H1 (cell line): ENCODE measurements around the gene IFITM2. TPM values are rescaled to one million over a fixed set of nuclear protein-coding genes. Genes with fewer than 3 reads are reported as not detected.

ENCODE experiments used
- CTCF ChIA-PET: fragments of 300-600 bp; sonication (Branson Sonifier 250); formaldehyde crosslinking; loops from one replicate; lab custom pipeline; 2021; ENCODE audit not compliant: partially characterized antibody; lab: Charles Lee
- POLR2A ChIA-PET: fragments of 300-600 bp; sonication (Branson Sonifier 250); formaldehyde crosslinking; loops from one replicate; lab custom pipeline; 2021; ENCODE audit warnings: inconsistent platforms; ENCODE audit not compliant: partially characterized antibody; lab: Charles Lee
- DNase-seq, 2 experiments: peaks; one replicate each; pipeline versions ENCODE4 v3.0.0 to v3.0.0-alpha.2; 2010 to 2022; ENCODE audit warnings: low spot score in 2 of 2, low read depth in 1 of 2, mixed read lengths in 1 of 2
- FAIRE-seq: peaks from 2 replicates; lab custom pipeline; 2011; peaks lifted over from hg19 to GRCh38; lab: Jason Lieb, UNC
- H2AFZ ChIP-seq: 2 replicates; pipeline ENCODE4 v1.8.1; 2012; ENCODE audit warnings: low read length, inconsistent platforms
- H2AK5ac ChIP-seq: 2 replicates; pipeline ENCODE4 v1.6.1; 2013; ENCODE audit warnings: low read depth, low read length
- H2BK120ac ChIP-seq: replicated peaks from 2 replicates; pipeline ENCODE3; 2013; ENCODE audit warnings: low read depth, low read length, inconsistent platforms
- H2BK12ac ChIP-seq: 2 replicates; pipeline ENCODE4 v1.6.1; 2013; ENCODE audit warnings: low read depth, low read length
- H2BK15ac ChIP-seq: 2 replicates; pipeline ENCODE4 v1.6.1; 2013; ENCODE audit warnings: low read length
- H2BK20ac ChIP-seq: 2 replicates; pipeline ENCODE4 v1.6.1; 2013; ENCODE audit warnings: low read length
- H2BK5ac ChIP-seq: 2 replicates; pipeline ENCODE4 v1.6.1; 2013; ENCODE audit warnings: low read depth, low read length
- H3K14ac ChIP-seq: 2 replicates; pipeline ENCODE4 v1.6.1; 2013; ENCODE audit warnings: inconsistent platforms; ENCODE audit not compliant: insufficient read length
- H3K18ac ChIP-seq: 2 replicates; pipeline ENCODE4 v1.6.1; 2013; ENCODE audit warnings: low read length; ENCODE audit errors: extremely low read depth
- H3K23ac ChIP-seq: 2 replicates; pipeline ENCODE4 v1.6.1; 2013; ENCODE audit warnings: inconsistent platforms; ENCODE audit not compliant: insufficient read length
- H3K23me2 ChIP-seq: 2 replicates; pipeline ENCODE4 v1.6.1; 2013; ENCODE audit warnings: low read depth, low read length
- H3K27ac ChIP-seq: 2 replicates; pipeline ENCODE4 v1.6.1; 2011; ENCODE audit warnings: low read depth, low read length, inconsistent platforms
- H3K27me3 ChIP-seq, 4 experiments: replicated peaks in 1 of 4; 1 replicate in 1 of 4; 2 replicates in 3 of 4; pipeline versions ENCODE4 v1.6.1 to v1.8.1; 2011 to 2013; ENCODE audit warnings: low read length in 3 of 4, mild to moderate bottlenecking in 3 of 4, inconsistent platforms in 2 of 4, mixed read lengths in 2 of 4, moderate library complexity in 1 of 4; ENCODE audit not compliant: control insufficient read depth in 3 of 4, insufficient read depth in 3 of 4; ENCODE audit errors: extremely low read depth in 1 of 4
- H3K36me3 ChIP-seq, 4 experiments: 2 replicates each; pipeline versions ENCODE4 v1.6.1 to v1.8.1; 2011 to 2013; ENCODE audit warnings: mild to moderate bottlenecking in 4 of 4, low read length in 3 of 4, moderate library complexity in 2 of 4, control low read depth in 1 of 4, inconsistent platforms in 1 of 4; ENCODE audit not compliant: insufficient read depth in 4 of 4, control insufficient read depth in 2 of 4
- H3K4ac ChIP-seq: replicated peaks from 2 replicates; pipeline ENCODE3; 2013; ENCODE audit warnings: low read length, low read depth, mixed read lengths, inconsistent platforms; ENCODE audit not compliant: insufficient read length
- H3K4me1 ChIP-seq, 4 experiments: replicated peaks in 1 of 4; 1 replicate in 1 of 4; 2 replicates in 3 of 4; pipeline versions ENCODE4 v1.6.1 to v1.8.1; 2011 to 2013; ENCODE audit warnings: low read length in 3 of 4, inconsistent platforms in 2 of 4, mixed read lengths in 1 of 4; ENCODE audit not compliant: insufficient read depth in 4 of 4, control insufficient read depth in 3 of 4
- H3K4me2 ChIP-seq, 2 experiments: 2 replicates each; pipeline versions ENCODE4 v1.6.1 to v1.8.1; 2011 to 2013; ENCODE audit warnings: low read depth in 2 of 2, low read length in 2 of 2, control low read depth in 1 of 2, inconsistent platforms in 1 of 2, mild to moderate bottlenecking in 1 of 2; ENCODE audit not compliant: insufficient read depth in 1 of 2
- H3K4me3 ChIP-seq, 4 experiments: fragments of 200-600, 300-600 bp in 1 of 4; sonication (generic), shearing (Covaris generic), sonication (Bioruptor Twin) in 1 of 4; 2 replicates each; pipeline versions ENCODE4 v1.5.1 to v1.8.1; 2011 to 2016; ENCODE audit warnings: low read length in 4 of 4, low read depth in 3 of 4, control low read depth in 2 of 4, inconsistent platforms in 2 of 4, mild to moderate bottlenecking in 2 of 4, mixed read lengths in 1 of 4, moderate library complexity in 1 of 4; ENCODE audit not compliant: insufficient read depth in 2 of 4; ENCODE audit errors: extremely low read depth in 1 of 4
- H3K56ac ChIP-seq: replicated peaks from 2 replicates; pipeline ENCODE3; 2013; ENCODE audit warnings: low read depth, mild to moderate bottlenecking, mixed read lengths, low read length, inconsistent platforms; ENCODE audit not compliant: insufficient read length
- H3K79me1 ChIP-seq: 2 replicates; pipeline ENCODE4 v1.6.1; 2013; ENCODE audit warnings: low read depth, low read length, control low read depth
- H3K79me2 ChIP-seq, 2 experiments: 2 replicates each; pipeline versions ENCODE4 v1.6.1 to v1.8.1; 2012 to 2013; ENCODE audit warnings: low read length in 2 of 2, mild to moderate bottlenecking in 2 of 2, inconsistent platforms in 1 of 2; ENCODE audit not compliant: insufficient read depth in 2 of 2, control insufficient read depth in 1 of 2
- H3K9ac ChIP-seq, 4 experiments: replicated peaks in 1 of 4; 1 replicate in 1 of 4; 2 replicates in 3 of 4; pipeline versions ENCODE4 v1.6.1 to v1.8.1; 2011 to 2013; ENCODE audit warnings: low read depth in 3 of 4, low read length in 3 of 4, control low read depth in 2 of 4, mild to moderate bottlenecking in 2 of 4, moderate library complexity in 2 of 4, inconsistent platforms in 1 of 4; ENCODE audit errors: extremely low read depth in 1 of 4
- H3K9me3 ChIP-seq, 2 experiments: 2 replicates each; pipeline versions ENCODE4 v1.6.1 to v1.8.1; 2012 to 2013; ENCODE audit warnings: mild to moderate bottlenecking in 2 of 2, moderate library complexity in 2 of 2, control low read depth in 1 of 2, inconsistent platforms in 1 of 2, low read depth in 1 of 2, low read length in 1 of 2, mixed read lengths in 1 of 2; ENCODE audit not compliant: insufficient read depth in 2 of 2
- H4K20me1 ChIP-seq, 2 experiments: replicated peaks in 1 of 2; 2 replicates each; pipeline versions ENCODE3 to v1.8.1; 2011 to 2013; ENCODE audit warnings: inconsistent platforms in 2 of 2, low read length in 2 of 2, mild to moderate bottlenecking in 1 of 2; ENCODE audit not compliant: insufficient read depth in 2 of 2, control insufficient read depth in 1 of 2
- H4K5ac ChIP-seq: 2 replicates; pipeline ENCODE4 v1.6.1; 2013; ENCODE audit warnings: low read length, low read depth, mixed read lengths, inconsistent platforms; ENCODE audit not compliant: insufficient read length
- H4K8ac ChIP-seq: 2 replicates; pipeline ENCODE4 v1.8.0; 2013; ENCODE audit warnings: mild to moderate bottlenecking, moderate library complexity, low read length, inconsistent platforms; ENCODE audit not compliant: insufficient read depth; ENCODE audit errors: extremely low read depth
- H4K91ac ChIP-seq: replicated peaks from 2 replicates; pipeline ENCODE3; 2013; ENCODE audit warnings: low read length, mixed read lengths, inconsistent platforms; ENCODE audit not compliant: insufficient read length
- HDAC2 ChIP-seq, 2 experiments: fragments of 300-600 bp in 1 of 2; sonication (generic) in 1 of 2; IDR thresholded peaks; 2 replicates each; pipeline ENCODE4 v1.6.1; 2011 to 2012; ENCODE audit warnings: low read depth in 2 of 2, low read length in 2 of 2, mild to moderate bottlenecking in 2 of 2, moderate library complexity in 2 of 2, borderline replicate concordance in 1 of 2, inconsistent platforms in 1 of 2
- MAFK ChIP-seq: IDR thresholded peaks from 2 replicates; pipeline ENCODE4 v1.6.1; 2012; ENCODE audit warnings: low read depth, mild to moderate bottlenecking, improper control_type of control experiment, low read length
- RBBP5 ChIP-seq: IDR thresholded peaks from 2 replicates; pipeline ENCODE4 v1.7.1; 2012; ENCODE audit warnings: low read depth, mild to moderate bottlenecking, inconsistent platforms, low read length, moderate library complexity, borderline replicate concordance
- WGBS, 2 experiments: shearing (Covaris generic) in 1 of 2; methylation state at CpG; one replicate each; pipeline versions ENCODE4 v1.1.6 to v1.1.7; 2013 to 2015; ENCODE audit warnings: low lambda C conversion rate in 2 of 2, mixed read lengths in 2 of 2, inconsistent platforms in 1 of 2, low coverage in 1 of 2, missing lambda C conversion rate in 1 of 2; ENCODE audit not compliant: insufficient replicate concordance in 2 of 2, insufficient coverage in 1 of 2, insufficient read length in 1 of 2; ENCODE audit errors: extremely low coverage in 1 of 2, missing lambda C conversion rate in 1 of 2; 5-methylcytosine and 5-hydroxymethylcytosine counted together
- polyA plus RNA-seq, 7 experiments: library from polyadenylated mRNA; depleted of rRNA in 3 of 7; stranded (reverse) in 5 of 7; unstranded in 2 of 7; fragments of >200 nt in 5 of 7; fragments of 200-250 nt in 2 of 7; gene quantifications; 1 replicate in 5 of 7; 2 replicates in 1 of 7; 4 replicates in 1 of 7; pipeline versions ENCODE4 v1.2.1 to v1.2.3, GENCODE V29; 2011 to 2013; ENCODE audit warnings: missing spikeins in 2 of 7, mixed read lengths in 2 of 7
- total RNA-seq: library from RNA; stranded (reverse); fragmentation: NEBNext Ultra II Directional; extraction: Animal tissue kit (Norgen Biotek cat#: 25700); gene quantifications from 2 replicates; pipeline ENCODE4 v1.2.1, GENCODE V29; 2021

The IFITM2 gene
- total and polyA plus RNA-seq, 2 of the 8 experiments (the other 6 are each of a cell fraction or from before 2014, with no cell fraction given), result 399 to 764 TPM

GRCh38 chr11:313304-313786 is 5.7 kb downstream of the IFITM2 start:
- H4K8ac ChIP-seq, result no peak overlapping the region
- no peaks in the 10 kb centered on the region for H3K9me3 ChIP-seq
- CTCF ChIA-PET, result interaction anchor here (1.1 to 1.9 kb wide), 2 partner anchors 40 to 42 kb away, joined by 6 read pairs; no protein-coding TSS in a partner anchor

More at GRCh38 chr11:313304-313786, 5.7 kb downstream of the IFITM2 start:
- 35% methylated on average over 8 of the region's 8 CpGs; no CpG with 5 or more reads in 1 of the 2 experiments for WGBS, 2 experiments
- H3K4me3 ChIP-seq, result peak overlapping the region in 3 of 4 experiments; percentile 71 to 94 (median 90); a peak in 7 of 8 replicates
- peak overlapping the region; percentile 96; the same call in 1 of the 2 replicates for H2BK5ac ChIP-seq
- H3K4ac ChIP-seq, result peak overlapping the region; percentile 95
- peaks cover 18% of the 10 kb centered on the region; the same call in 1 of the 2 replicates for H3K23me2 ChIP-seq
- POLR2A ChIA-PET, result interaction anchor here (1.2 to 1.8 kb wide), 3 partner anchors 15 to 56 kb away, joined by 3 to 4 read pairs (median 3); partner anchors contain the start of gene B4GALNT4
- no peaks in the 10 kb centered on the region for H3K27me3 ChIP-seq
- 0 out of 2 replicates have a peak, but pooled peaks have one; percentile 37 for TF ChIP-seq RBBP5
- no peak for TF ChIP-seq MAFK
- TF ChIP-seq HDAC2 (IDR thresholded peaks at IDR 0.05; ENCODE audit: borderline replicate concordance in 1 of 2, low read depth in 2 of 2, low read length in 2 of 2), result no peak
- TF ChIP-seq, all 59 proteins: peak for 1
- peak overlapping the region; percentile 75 to 89 for H3K4me2 ChIP-seq
- H3K23ac ChIP-seq, result no peak overlapping the region
- peak overlapping the region; percentile 57; the same call in 1 of the 2 replicates for H2AK5ac ChIP-seq
- H3K79me1 ChIP-seq, result no peaks in the 10 kb centered on the region
- H4K91ac ChIP-seq, result peak overlapping the region; percentile 63
- peaks cover 9 to 44% (median 32%) of the 10 kb centered on the region in 4 experiments for H3K4me1 ChIP-seq
- H3K9ac ChIP-seq, result peak overlapping the region in 3 of 4 experiments; percentile 16 to 29 (median 19); a peak in 3 of 7 replicates
- FAIRE-seq (no peak), DNase-seq (peak in 1 of 2 experiments; percentile 68)
- peak overlapping the region; percentile 91 for H2BK120ac ChIP-seq
- peak overlapping the region; percentile 91 for H3K18ac ChIP-seq
- H3K27ac ChIP-seq, result peak overlapping the region; percentile 29; the same call in 1 of the 2 replicates
- no peak overlapping the region for H2AFZ ChIP-seq
- peaks cover 0 to 5% of the 10 kb centered on the region in 2 experiments for H4K20me1 ChIP-seq
- H2BK12ac ChIP-seq, result peak overlapping the region; percentile 84; the same call in 1 of the 2 replicates
- peaks cover 0 to 21% of the 10 kb centered on the region in 2 experiments; a peak in 2 of 4 replicates for H3K79me2 ChIP-seq
- H3K36me3 ChIP-seq, result peaks cover 0 to 4% (median 0%) of the 10 kb centered on the region in 4 experiments; a peak in 1 of 8 replicates
- no peak overlapping the region for H3K14ac ChIP-seq
- peak overlapping the region; percentile 95; the same call in 1 of the 2 replicates for H2BK20ac ChIP-seq
- peak overlapping the region; percentile 83; the same call in 1 of the 2 replicates for H2BK15ac ChIP-seq
- H3K56ac ChIP-seq, result peak overlapping the region; percentile 49
- peak overlapping the region; percentile 68 for H4K5ac ChIP-seq
